HG02943 (cell line): ENCODE results near the gene EEF1AKMT4.

Experiments
- ATAC-seq: cut with Tn5 transposase; IDR thresholded peaks from one replicate; pipeline ENCODE4 v1.9.1; 2021; ENCODE audit warnings: mild to moderate bottlenecking, low read depth, moderate library complexity; ENCODE audit not compliant: unreplicated experiment

Gene EEF1AKMT4

GRCh38 chr3:184249412-184250166 is at the start of gene EEF1AKMT4:
Gene EEF1AKMT4, plus strand, starts transcription at chr3:184249672. Its CDS starts 23 bp downstream, at chr3:184249695.
- peak; percentile 88 for ATAC-seq

- ATAC-seq, result no peak
Measured at GRCh38 chr3:184200825-184201224, 48.6 kb upstream of the EEF1AKMT4 start.

- no peak for ATAC-seq
Measured at GRCh38 chr3:184203526-184203925, 45.9 kb upstream of the EEF1AKMT4 start.

GRCh38 chr3:184209146-184209923 is 40.1 kb upstream of the EEF1AKMT4 start:
- ATAC-seq, result no peak

GRCh38 chr3:184211297-184211696 is 38.2 kb upstream of the EEF1AKMT4 start:
- ATAC-seq, result no peak

- no peak for ATAC-seq
Measured at GRCh38 chr3:184211718-184212117, 37.8 kb upstream of the EEF1AKMT4 start.

GRCh38 chr3:184218814-184219213 is 30.7 kb upstream of the EEF1AKMT4 start:
- no peak for ATAC-seq

GRCh38 chr3:184222521-184222920 is 27.0 kb upstream of the EEF1AKMT4 start:
- ATAC-seq, result no peak

GRCh38 chr3:184223946-184224345 is 25.5 kb upstream of the EEF1AKMT4 start:
- no peak for ATAC-seq

GRCh38 chr3:184227481-184227935 is 22.0 kb upstream of the EEF1AKMT4 start:
- ATAC-seq, result no peak

- ATAC-seq, result no peak
Measured at GRCh38 chr3:184228376-184229137, 20.9 kb upstream of the EEF1AKMT4 start.

GRCh38 chr3:184229394-184230080 is 19.9 kb upstream of the EEF1AKMT4 start, which contains the start of gene VWA5B2:
Gene VWA5B2, plus strand, starts transcription at chr3:184229585. Its CDS starts 944 bp downstream, at chr3:184230529.
- peak; percentile 61 for ATAC-seq

- no peak for ATAC-seq
Measured at GRCh38 chr3:184230081-184230602, 19.3 kb upstream of the EEF1AKMT4 start.

GRCh38 chr3:184230603-184231528 is 18.6 kb upstream of the EEF1AKMT4 start:
- no peak for ATAC-seq

- ATAC-seq, result no peak
Measured at GRCh38 chr3:184231671-184232070, 17.8 kb upstream of the EEF1AKMT4 start.

GRCh38 chr3:184233127-184233843 is 16.2 kb upstream of the EEF1AKMT4 start:
- ATAC-seq, result no peak

GRCh38 chr3:184234224-184234623 is 15.2 kb upstream of the EEF1AKMT4 start:
- ATAC-seq, result no peak

- ATAC-seq, result no peak
Measured at GRCh38 chr3:184234671-184235380, 14.6 kb upstream of the EEF1AKMT4 start.
